ENCODE measurements around the gene KRT34.

DNA sequence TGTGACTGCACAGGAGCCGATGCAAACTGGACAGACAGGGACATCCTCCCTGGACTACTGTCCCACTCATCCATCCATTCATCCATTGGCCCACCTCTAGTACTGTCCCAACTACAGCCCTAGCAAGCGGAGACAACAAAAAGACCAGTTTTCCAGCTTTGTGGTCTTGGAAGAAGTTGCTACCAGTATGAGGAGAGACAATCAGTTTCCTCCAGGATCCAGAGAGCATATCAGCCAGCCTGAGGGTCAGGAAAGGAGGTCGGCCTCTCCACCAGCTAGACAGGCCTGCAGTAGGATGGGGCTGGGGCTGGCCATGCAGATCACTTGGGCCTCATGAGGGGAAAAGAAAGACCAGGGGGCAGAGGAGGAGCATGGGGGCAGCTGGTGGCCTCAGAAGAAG lies 48.3 kb downstream of the KRT34 start:
- TF ChIP-seq POLR2AphosphoS5 (IDR thresholded peaks at IDR 0.05; ENCODE audit: low read depth, low read length), result no peak
- no peak for TF ChIP-seq POLR2A (IDR thresholded peaks at IDR 0.05; ENCODE audit: low read depth, low read length)
